Measurements from ENCODE around the gene AHDC1. TPM values are rescaled to one million over a fixed set of nuclear protein-coding genes. Genes with fewer than 3 reads are reported as not detected.

AHDC1 gene
- total and polyA plus RNA-seq, 2 of the 13 experiments (the other 11 are each of a cell fraction or from before 2014, with no cell fraction given) = 1.0 to 2.7 TPM

GRCh38 chr1:27638805-27639204 is 34.9 kb upstream of the AHDC1 start:
- POLR2A ChIA-PET = no interaction called here
- in situ Hi-C loops (cut with HindIII; ENCODE audit: extremely low pct_ligation_motif_present, low pct_unique_long_range_greater_than_20kb) (no loop called here), intact Hi-C loops (cut with micrococcal nuclease; ENCODE audit: unreplicated experiment) (no loop called here)
- 97% methylated on average over 2 of the region's 2 CpGs for WGBS (ENCODE audit: low lambda C conversion rate)
- peaks cover 6 to 24% of the 10 kb centered on the region in 2 experiments; a peak in 4 of 5 replicates for H3K27me3 ChIP-seq (ENCODE audit: control insufficient read depth in 1 of 2, insufficient read depth in 2 of 2, low read length in 2 of 2)
- H3K9me3 ChIP-seq (ENCODE audit: low read length) = no peaks in the 10 kb centered on the region
- DNase-seq (ENCODE audit: low spot score) = no peak
- no peaks in the 10 kb centered on the region for H4K20me1 ChIP-seq (ENCODE audit: insufficient read depth, low read length)
- BruUV-seq (replicated peaks) = no TSS peak
- H2AFZ ChIP-seq (ENCODE audit: low read length) = no peak overlapping the region
- CTCF ChIA-PET (ENCODE audit: low intra/inter-chr PET ratio, low total read pairs) = no interaction called here
- no peak for FAIRE-seq
- no peak overlapping the region for H3K4me3 ChIP-seq (replicated peaks in 1 of 3; ENCODE audit: insufficient read depth in 1 of 3, low read depth in 2 of 3, low read length in 3 of 3)
- 0 out of 2 replicates have a peak, but pooled peaks cover 5% of the 10 kb centered on the region for H3K4me1 ChIP-seq (ENCODE audit: insufficient read depth, low read length)
- TF ChIP-seq AKNA (CRISPR knock-in tag; IDR thresholded peaks at IDR 0.05; ENCODE audit: borderline replicate concordance) (no peak), SOX5 (CRISPR knock-in tag; IDR thresholded peaks at IDR 0.05; ENCODE audit: borderline replicate concordance) (no peak), ZFP36 (IDR thresholded peaks at IDR 0.05; ENCODE audit: borderline replicate concordance, low read depth, low read length, partially characterized antibody) (no peak), SNAPC5 (CRISPR knock-in tag; IDR thresholded peaks at IDR 0.05; ENCODE audit: borderline replicate concordance) (no peak), CREB1 (IDR thresholded peaks at IDR 0.05) (no peak), CREB1 (CRISPR knock-in tag; IDR thresholded peaks at IDR 0.05) (no peak), CEBPB (IDR thresholded peaks at IDR 0.05; ENCODE audit: borderline replicate concordance, low read depth, low read length) (no peak), NFATC3 (CRISPR knock-in tag; IDR thresholded peaks at IDR 0.05) (no peak), ATAD3A (CRISPR knock-in tag; IDR thresholded peaks at IDR 0.05) (no peak), MBNL3 (CRISPR knock-in tag; conservative IDR thresholded peaks at IDR 0.05) (no peak), ZNF75D (CRISPR knock-in tag; IDR thresholded peaks at IDR 0.05; ENCODE audit: borderline replicate concordance) (no peak), BCL6 (CRISPR knock-in tag; IDR thresholded peaks at IDR 0.05) (no peak)
- no peak overlapping the region for H3K27ac ChIP-seq (ENCODE audit: extremely low read length, insufficient read depth, low read length)
- no peak overlapping the region for H3K9ac ChIP-seq (ENCODE audit: insufficient read depth, low read depth, low read length)
- no peak for ATAC-seq
- no peaks in the 10 kb centered on the region for H3K79me2 ChIP-seq (ENCODE audit: insufficient read depth, low read length)
- H3K4me2 ChIP-seq (ENCODE audit: low read depth, low read length) = no peak overlapping the region
- H3K36me3 ChIP-seq (replicated peaks in 1 of 2; ENCODE audit: control insufficient read depth in 1 of 2, insufficient read depth in 2 of 2, low read length in 2 of 2) = no peaks in the 10 kb centered on the region

All from HepG2 (cell line).